GM12878 (cell line): ENCODE data around the gene ERVW-1. TPM values are rescaled to one million over a fixed set of nuclear protein-coding genes. Genes with fewer than 3 reads are reported as not detected.

ENCODE experiments used
- ATAC-seq: fragments of 200-7000 bp; cut with Tn5 transposase; 3 replicates; pipeline ENCODE4 v1.9.1; 2020; ENCODE audit warnings: mild to moderate bottlenecking, moderate library complexity
- BruUV-seq: library from RNA; stranded (reverse); fragments of 400-500 nt; replicated peaks from 2 replicates; lab custom pipeline; 2021; lab: Mats Ljungman, UMichigan
- CTCF ChIA-PET: fragments of 300-600 bp; sonication (Branson Sonifier 250); formaldehyde crosslinking; extraction: SDS; loops from one replicate; lab custom pipeline; 2021; ENCODE audit warnings: inconsistent platforms; lab: Yijun Ruan, JAX
- POLR2A ChIA-PET: fragments of 350-600 bp; formaldehyde crosslinking; extraction: SDS; loops from one replicate; lab custom pipeline; 2021; ENCODE audit warnings: inconsistent platforms; lab: Charles Lee
- RAD21 ChIA-PET: fragments of 300-600 bp; sonication (Branson Sonifier 250); formaldehyde crosslinking; loops from one replicate; lab custom pipeline; 2023; ENCODE audit warnings: antibody characterized with exemption; ENCODE audit not compliant: unreplicated experiment; lab: Charles Lee
- SMC1A ChIA-PET: fragments of 300-600 bp; sonication (Branson Sonifier 250); formaldehyde crosslinking; loops from one replicate; lab custom pipeline; 2023; ENCODE audit not compliant: unreplicated experiment, uncharacterized antibody; lab: Charles Lee
- DNase-seq: peaks from one replicate; pipeline ENCODE4 v3.0.0-alpha.2; 2011; ENCODE audit warnings: low read depth, low spot score
- FAIRE-seq: peaks from 3 replicates; lab custom pipeline; 2011; peaks lifted over from hg19 to GRCh38; lab: Jason Lieb, UNC
- H2AFZ ChIP-seq: 2 replicates; pipeline ENCODE4 v1.6.0; 2011; ENCODE audit warnings: low read depth, low read length, control low read depth; ENCODE audit not compliant: control insufficient read depth
- H3K27ac ChIP-seq: 2 replicates; pipeline ENCODE4 v1.5.1; 2011; ENCODE audit warnings: control low read depth; ENCODE audit not compliant: control insufficient read depth, insufficient read depth
- H3K27me3 ChIP-seq, 2 experiments: replicated peaks in 1 of 2; 2 replicates each; pipeline versions ENCODE4 v1.6.0 to v1.6.1; 2011; ENCODE audit warnings: low read length in 1 of 2; ENCODE audit not compliant: control insufficient read depth in 2 of 2, insufficient read depth in 2 of 2
- H3K36me3 ChIP-seq, 2 experiments: 2 replicates each; pipeline ENCODE4 v1.5.1; 2011; ENCODE audit warnings: low read length in 1 of 2; ENCODE audit not compliant: control insufficient read depth in 2 of 2, insufficient read depth in 2 of 2
- H3K4me1 ChIP-seq: 2 replicates; pipeline ENCODE4 v1.6.1; 2011; ENCODE audit warnings: mild to moderate bottlenecking, low read length, moderate library complexity, mixed read lengths; ENCODE audit not compliant: control insufficient read depth, insufficient read depth
- H3K4me2 ChIP-seq: 2 replicates; pipeline ENCODE4 v1.6.0; 2011; ENCODE audit warnings: control low read depth; ENCODE audit not compliant: control insufficient read depth, insufficient read depth
- H3K4me3 ChIP-seq: fragments of 200-600 bp; sonication (generic); 2 replicates; pipeline ENCODE4 v1.5.1; 2016
- H3K79me2 ChIP-seq: 2 replicates; pipeline ENCODE4 v1.6.0; 2011; ENCODE audit warnings: low read length; ENCODE audit not compliant: control insufficient read depth, insufficient read depth
- H3K9ac ChIP-seq: 2 replicates; pipeline ENCODE4 v1.8.0; 2011; ENCODE audit warnings: low read length, control low read depth, mixed read lengths; ENCODE audit not compliant: control insufficient read depth, insufficient read depth
- H3K9me3 ChIP-seq: replicated peaks from 3 replicates; pipeline ENCODE4 v1.5.1; 2011; ENCODE audit warnings: mild to moderate bottlenecking, low read length; ENCODE audit not compliant: control insufficient read depth, insufficient read depth
- H4K20me1 ChIP-seq: 2 replicates; pipeline ENCODE4 v1.6.0; 2011; ENCODE audit not compliant: control insufficient read depth, insufficient read depth
- CHD2 ChIP-seq: IDR thresholded peaks from 2 replicates; pipeline ENCODE4 v1.6.1; 2011; ENCODE audit warnings: low read depth, low read length, improper control_type of control experiment, borderline replicate concordance
- MTA2 ChIP-seq: fragments of 450-650 bp; IDR thresholded peaks from 2 replicates; pipeline ENCODE4 v1.6.1; 2016; ENCODE audit warnings: low read depth, mild to moderate bottlenecking, moderate library complexity
- MYC ChIP-seq: IDR thresholded peaks from 2 replicates; pipeline ENCODE4 v1.6.1; 2011; ENCODE audit warnings: mild to moderate bottlenecking, low read length, moderate library complexity, inconsistent platforms; ENCODE audit not compliant: insufficient read depth, insufficient replicate concordance, insufficient read length, severe bottlenecking
- PAX5 ChIP-seq: IDR thresholded peaks from 2 replicates; pipeline ENCODE4 v1.6.1; 2011; ENCODE audit warnings: low read depth, low read length, borderline replicate concordance
- STAT1 ChIP-seq: fragments of 450-650 bp; conservative IDR thresholded peaks from 2 replicates; pipeline ENCODE4 v1.6.1; 2014; ENCODE audit warnings: antibody characterized with exemption, mild to moderate bottlenecking
- WGBS: methylation state at CpG from one replicate; pipeline ENCODE4 v1.1.6; 2016; ENCODE audit warnings: low lambda C conversion rate; ENCODE audit not compliant: insufficient replicate concordance, insufficient coverage; ENCODE audit errors: missing lambda C conversion rate; 5-methylcytosine and 5-hydroxymethylcytosine counted together
- in situ Hi-C: fragments of 300-500 bp; cut with MboI; formaldehyde crosslinking; loops from 9 replicates; pipeline ENCODE4 v1.14.3; 2018; ENCODE audit warnings: mixed read lengths
- intact Hi-C: fragments of 100-400 bp; cut with micrococcal nuclease; formaldehyde crosslinking; loops from one replicate; pipeline ENCODE4 v1.14.2; 2022; ENCODE audit not compliant: unreplicated experiment
- polyA plus RNA-seq, 11 experiments: library from polyadenylated mRNA; depleted of rRNA in 4 of 11; unstranded in 6 of 11; stranded (reverse) in 5 of 11; fragments of >200 nt; fragmentation: Nextera tagmentation in 4 of 11; fragmentation: Illumina TruSeq in 1 of 11; extraction: Ambion mirVana in 4 of 11; extraction: Trizol in 1 of 11; gene quantifications; 1 replicate in 1 of 11; 2 replicates in 10 of 11; pipeline versions ENCODE4 v1.2.1 to v1.2.3, GENCODE V29; 2011 to 2016; ENCODE audit warnings: inconsistent platforms in 2 of 11, missing spikeins in 2 of 11, low read depth in 1 of 11
- total RNA-seq, 4 experiments: library from RNA; depleted of rRNA in 3 of 4; stranded (reverse); fragments of >200 nt in 3 of 4; fragmentation: Illumina TruSeq in 1 of 4; extraction: Trizol in 1 of 4; gene quantifications; 2 replicates each; pipeline versions ENCODE4 v1.2.1 to v1.2.3, GENCODE V29; 2013 to 2021
- TF ChIP-seq, protein P1 (sequence below): IDR thresholded peaks from 2 replicates; pipeline ENCODE4 v1.6.1; 2012; ENCODE audit warnings: mild to moderate bottlenecking, low read depth, low read length
- TF ChIP-seq, protein P2 (sequence below): IDR thresholded peaks from 2 replicates; pipeline ENCODE4 v1.6.1; 2011; ENCODE audit warnings: borderline replicate concordance, low read depth, mild to moderate bottlenecking, moderate library complexity, low read length; ENCODE audit not compliant: insufficient read depth, poor library complexity, severe bottlenecking
- TF ChIP-seq, protein P3 (sequence below): fragments of 450-650 bp; IDR thresholded peaks from 2 replicates; pipeline ENCODE4 v1.6.1; 2018; ENCODE audit warnings: borderline replicate concordance, mild to moderate bottlenecking; ENCODE audit not compliant: partially characterized antibody
- TF ChIP-seq, protein P4 (sequence below): fragments of 450-650 bp; IDR thresholded peaks from 2 replicates; pipeline ENCODE4 v1.6.1; 2016; ENCODE audit warnings: mild to moderate bottlenecking
- TF ChIP-seq, protein P5 (sequence below): fragments of 450-650 bp; conservative IDR thresholded peaks from 2 replicates; pipeline ENCODE4 v1.6.1; 2017; ENCODE audit warnings: mild to moderate bottlenecking, moderate library complexity

Gene ERVW-1
- total and polyA plus RNA-seq, 10 of the 15 experiments (the other 5 are each of a cell fraction or from before 2014, with no cell fraction given) = 0.05 TPM; not detected in 9

DNA sequence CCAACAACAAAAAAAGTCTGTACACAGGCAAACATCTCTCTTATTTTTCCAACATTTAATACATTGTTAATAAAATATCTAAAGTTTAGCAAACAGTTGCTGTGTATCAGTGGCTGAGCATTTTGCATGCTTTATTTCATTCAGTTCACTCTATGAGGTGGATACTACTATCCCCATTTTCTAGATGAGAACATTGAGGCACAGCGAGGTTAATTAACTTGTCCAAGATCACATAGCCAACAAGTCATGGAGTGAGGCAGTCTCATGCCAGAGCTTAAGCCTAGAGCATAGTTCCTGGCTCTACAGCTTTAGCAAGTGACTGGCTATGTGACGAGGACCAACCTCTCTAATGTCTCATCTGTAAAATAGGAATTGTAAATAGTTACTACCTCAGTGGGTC is 26.1 kb downstream of the ERVW-1 start:
- SMC1A ChIA-PET = interaction anchor here (1.1 to 1.5 kb wide), 2 partner anchors 10 to 623 kb away, joined by 3 read pairs; no protein-coding TSS in a partner anchor
- ATAC-seq = no peak
- no peak for DNase-seq
- WGBS = 94% methylated on average over 2 of the region's 2 CpGs
- H3K9ac ChIP-seq = no peak overlapping the region
- no peak overlapping the region for H2AFZ ChIP-seq
- H3K36me3 ChIP-seq = peaks cover 2 to 23% of the 10 kb centered on the region in 2 experiments
- H3K79me2 ChIP-seq = peaks cover 17% of the 10 kb centered on the region
- H3K27ac ChIP-seq = no peak overlapping the region
- H4K20me1 ChIP-seq = no peaks in the 10 kb centered on the region
- no peaks in the 10 kb centered on the region for H3K27me3 ChIP-seq
- no TSS peak for BruUV-seq
- no peak for FAIRE-seq
- intact Hi-C loops (no loop called here), in situ Hi-C loops (no loop called here)
- CTCF ChIA-PET = interaction anchor here (1.4 to 2.0 kb wide), 3 partner anchors 10 to 622 kb away, joined by 4 to 12 read pairs (median 7); no protein-coding TSS in a partner anchor
- POLR2A ChIA-PET = no interaction called here
- no peaks in the 10 kb centered on the region for H3K4me1 ChIP-seq
- H3K4me2 ChIP-seq = no peak overlapping the region
- RAD21 ChIA-PET = no interaction called here
- H3K4me3 ChIP-seq = no peak overlapping the region
- H3K9me3 ChIP-seq = no peaks in the 10 kb centered on the region
- TF ChIP-seq, protein P1, sequence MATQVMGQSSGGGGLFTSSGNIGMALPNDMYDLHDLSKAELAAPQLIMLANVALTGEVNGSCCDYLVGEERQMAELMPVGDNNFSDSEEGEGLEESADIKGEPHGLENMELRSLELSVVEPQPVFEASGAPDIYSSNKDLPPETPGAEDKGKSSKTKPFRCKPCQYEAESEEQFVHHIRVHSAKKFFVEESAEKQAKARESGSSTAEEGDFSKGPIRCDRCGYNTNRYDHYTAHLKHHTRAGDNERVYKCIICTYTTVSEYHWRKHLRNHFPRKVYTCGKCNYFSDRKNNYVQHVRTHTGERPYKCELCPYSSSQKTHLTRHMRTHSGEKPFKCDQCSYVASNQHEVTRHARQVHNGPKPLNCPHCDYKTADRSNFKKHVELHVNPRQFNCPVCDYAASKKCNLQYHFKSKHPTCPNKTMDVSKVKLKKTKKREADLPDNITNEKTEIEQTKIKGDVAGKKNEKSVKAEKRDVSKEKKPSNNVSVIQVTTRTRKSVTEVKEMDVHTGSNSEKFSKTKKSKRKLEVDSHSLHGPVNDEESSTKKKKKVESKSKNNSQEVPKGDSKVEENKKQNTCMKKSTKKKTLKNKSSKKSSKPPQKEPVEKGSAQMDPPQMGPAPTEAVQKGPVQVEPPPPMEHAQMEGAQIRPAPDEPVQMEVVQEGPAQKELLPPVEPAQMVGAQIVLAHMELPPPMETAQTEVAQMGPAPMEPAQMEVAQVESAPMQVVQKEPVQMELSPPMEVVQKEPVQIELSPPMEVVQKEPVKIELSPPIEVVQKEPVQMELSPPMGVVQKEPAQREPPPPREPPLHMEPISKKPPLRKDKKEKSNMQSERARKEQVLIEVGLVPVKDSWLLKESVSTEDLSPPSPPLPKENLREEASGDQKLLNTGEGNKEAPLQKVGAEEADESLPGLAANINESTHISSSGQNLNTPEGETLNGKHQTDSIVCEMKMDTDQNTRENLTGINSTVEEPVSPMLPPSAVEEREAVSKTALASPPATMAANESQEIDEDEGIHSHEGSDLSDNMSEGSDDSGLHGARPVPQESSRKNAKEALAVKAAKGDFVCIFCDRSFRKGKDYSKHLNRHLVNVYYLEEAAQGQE = no peak
- no peak for TF ChIP-seq MTA2
- TF ChIP-seq, protein P2, sequence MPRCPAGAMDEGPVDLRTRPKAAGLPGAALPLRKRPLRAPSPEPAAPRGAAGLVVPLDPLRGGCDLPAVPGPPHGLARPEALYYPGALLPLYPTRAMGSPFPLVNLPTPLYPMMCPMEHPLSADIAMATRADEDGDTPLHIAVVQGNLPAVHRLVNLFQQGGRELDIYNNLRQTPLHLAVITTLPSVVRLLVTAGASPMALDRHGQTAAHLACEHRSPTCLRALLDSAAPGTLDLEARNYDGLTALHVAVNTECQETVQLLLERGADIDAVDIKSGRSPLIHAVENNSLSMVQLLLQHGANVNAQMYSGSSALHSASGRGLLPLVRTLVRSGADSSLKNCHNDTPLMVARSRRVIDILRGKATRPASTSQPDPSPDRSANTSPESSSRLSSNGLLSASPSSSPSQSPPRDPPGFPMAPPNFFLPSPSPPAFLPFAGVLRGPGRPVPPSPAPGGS = no peak
- TF ChIP-seq CHD2 = no peak
- no peak for TF ChIP-seq MYC
- TF ChIP-seq PAX5 = no peak
- TF ChIP-seq, protein P3, sequence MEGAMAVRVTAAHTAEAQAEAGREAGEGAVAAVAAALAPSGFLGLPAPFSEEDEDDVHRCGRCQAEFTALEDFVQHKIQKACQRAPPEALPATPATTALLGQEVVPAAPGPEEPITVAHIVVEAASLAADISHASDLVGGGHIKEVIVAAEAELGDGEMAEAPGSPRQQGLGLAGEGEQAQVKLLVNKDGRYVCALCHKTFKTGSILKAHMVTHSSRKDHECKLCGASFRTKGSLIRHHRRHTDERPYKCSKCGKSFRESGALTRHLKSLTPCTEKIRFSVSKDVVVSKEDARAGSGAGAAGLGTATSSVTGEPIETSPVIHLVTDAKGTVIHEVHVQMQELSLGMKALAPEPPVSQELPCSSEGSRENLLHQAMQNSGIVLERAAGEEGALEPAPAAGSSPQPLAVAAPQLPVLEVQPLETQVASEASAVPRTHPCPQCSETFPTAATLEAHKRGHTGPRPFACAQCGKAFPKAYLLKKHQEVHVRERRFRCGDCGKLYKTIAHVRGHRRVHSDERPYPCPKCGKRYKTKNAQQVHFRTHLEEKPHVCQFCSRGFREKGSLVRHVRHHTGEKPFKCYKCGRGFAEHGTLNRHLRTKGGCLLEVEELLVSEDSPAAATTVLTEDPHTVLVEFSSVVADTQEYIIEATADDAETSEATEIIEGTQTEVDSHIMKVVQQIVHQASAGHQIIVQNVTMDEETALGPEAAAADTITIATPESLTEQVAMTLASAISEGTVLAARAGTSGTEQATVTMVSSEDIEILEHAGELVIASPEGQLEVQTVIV = no peak
- TF ChIP-seq, protein P4, sequence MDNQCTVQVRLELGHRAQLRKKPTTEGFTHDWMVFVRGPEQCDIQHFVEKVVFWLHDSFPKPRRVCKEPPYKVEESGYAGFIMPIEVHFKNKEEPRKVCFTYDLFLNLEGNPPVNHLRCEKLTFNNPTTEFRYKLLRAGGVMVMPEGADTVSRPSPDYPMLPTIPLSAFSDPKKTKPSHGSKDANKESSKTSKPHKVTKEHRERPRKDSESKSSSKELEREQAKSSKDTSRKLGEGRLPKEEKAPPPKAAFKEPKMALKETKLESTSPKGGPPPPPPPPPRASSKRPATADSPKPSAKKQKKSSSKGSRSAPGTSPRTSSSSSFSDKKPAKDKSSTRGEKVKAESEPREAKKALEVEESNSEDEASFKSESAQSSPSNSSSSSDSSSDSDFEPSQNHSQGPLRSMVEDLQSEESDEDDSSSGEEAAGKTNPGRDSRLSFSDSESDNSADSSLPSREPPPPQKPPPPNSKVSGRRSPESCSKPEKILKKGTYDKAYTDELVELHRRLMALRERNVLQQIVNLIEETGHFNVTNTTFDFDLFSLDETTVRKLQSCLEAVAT = no peak
- TF ChIP-seq, protein P5, sequence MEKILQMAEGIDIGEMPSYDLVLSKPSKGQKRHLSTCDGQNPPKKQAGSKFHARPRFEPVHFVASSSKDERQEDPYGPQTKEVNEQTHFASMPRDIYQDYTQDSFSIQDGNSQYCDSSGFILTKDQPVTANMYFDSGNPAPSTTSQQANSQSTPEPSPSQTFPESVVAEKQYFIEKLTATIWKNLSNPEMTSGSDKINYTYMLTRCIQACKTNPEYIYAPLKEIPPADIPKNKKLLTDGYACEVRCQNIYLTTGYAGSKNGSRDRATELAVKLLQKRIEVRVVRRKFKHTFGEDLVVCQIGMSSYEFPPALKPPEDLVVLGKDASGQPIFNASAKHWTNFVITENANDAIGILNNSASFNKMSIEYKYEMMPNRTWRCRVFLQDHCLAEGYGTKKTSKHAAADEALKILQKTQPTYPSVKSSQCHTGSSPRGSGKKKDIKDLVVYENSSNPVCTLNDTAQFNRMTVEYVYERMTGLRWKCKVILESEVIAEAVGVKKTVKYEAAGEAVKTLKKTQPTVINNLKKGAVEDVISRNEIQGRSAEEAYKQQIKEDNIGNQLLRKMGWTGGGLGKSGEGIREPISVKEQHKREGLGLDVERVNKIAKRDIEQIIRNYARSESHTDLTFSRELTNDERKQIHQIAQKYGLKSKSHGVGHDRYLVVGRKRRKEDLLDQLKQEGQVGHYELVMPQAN = no peak
- TF ChIP-seq STAT1 = no peak
